ENCODE measurements around the gene MAVS.

The MAVS gene

DNA sequence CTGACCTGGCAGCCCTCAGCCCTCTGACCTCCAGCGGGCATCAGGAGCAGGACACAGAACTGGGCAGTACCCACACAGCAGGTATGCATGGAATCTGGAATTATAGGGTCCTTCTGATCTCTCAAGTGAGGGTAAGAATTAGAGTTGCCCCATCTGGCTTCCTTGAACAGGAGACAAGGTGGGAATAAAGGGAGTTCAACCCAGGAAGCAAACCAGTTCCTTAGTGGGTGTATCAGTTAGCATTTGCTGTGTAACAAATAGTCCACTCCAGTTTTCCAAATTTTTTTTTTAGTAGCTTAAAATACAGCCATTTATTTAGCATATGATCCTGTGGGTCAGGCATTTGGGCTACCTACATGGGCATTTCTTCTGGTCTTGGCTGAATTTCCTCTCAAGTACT lies 15.7 kb downstream of the MAVS start:
- Mint-ChIP-seq H3K9me3 (no peaks in the 10 kb centered on the region), H3K27me3 (ENCODE audit: low read depth) (no peaks in the 10 kb centered on the region), H3K36me3 (ENCODE audit: low read depth) (peaks cover 65% of the 10 kb centered on the region), H3K4me3 (no peak overlapping the region), H3K4me1 (no peaks in the 10 kb centered on the region), H3K27ac (no peak overlapping the region)
- TF ChIP-seq, protein P1, sequence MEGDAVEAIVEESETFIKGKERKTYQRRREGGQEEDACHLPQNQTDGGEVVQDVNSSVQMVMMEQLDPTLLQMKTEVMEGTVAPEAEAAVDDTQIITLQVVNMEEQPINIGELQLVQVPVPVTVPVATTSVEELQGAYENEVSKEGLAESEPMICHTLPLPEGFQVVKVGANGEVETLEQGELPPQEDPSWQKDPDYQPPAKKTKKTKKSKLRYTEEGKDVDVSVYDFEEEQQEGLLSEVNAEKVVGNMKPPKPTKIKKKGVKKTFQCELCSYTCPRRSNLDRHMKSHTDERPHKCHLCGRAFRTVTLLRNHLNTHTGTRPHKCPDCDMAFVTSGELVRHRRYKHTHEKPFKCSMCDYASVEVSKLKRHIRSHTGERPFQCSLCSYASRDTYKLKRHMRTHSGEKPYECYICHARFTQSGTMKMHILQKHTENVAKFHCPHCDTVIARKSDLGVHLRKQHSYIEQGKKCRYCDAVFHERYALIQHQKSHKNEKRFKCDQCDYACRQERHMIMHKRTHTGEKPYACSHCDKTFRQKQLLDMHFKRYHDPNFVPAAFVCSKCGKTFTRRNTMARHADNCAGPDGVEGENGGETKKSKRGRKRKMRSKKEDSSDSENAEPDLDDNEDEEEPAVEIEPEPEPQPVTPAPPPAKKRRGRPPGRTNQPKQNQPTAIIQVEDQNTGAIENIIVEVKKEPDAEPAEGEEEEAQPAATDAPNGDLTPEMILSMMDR (IDR thresholded peaks at IDR 0.05; ENCODE audit: unreplicated experiment in 3 of 3) = no peak

DNA sequence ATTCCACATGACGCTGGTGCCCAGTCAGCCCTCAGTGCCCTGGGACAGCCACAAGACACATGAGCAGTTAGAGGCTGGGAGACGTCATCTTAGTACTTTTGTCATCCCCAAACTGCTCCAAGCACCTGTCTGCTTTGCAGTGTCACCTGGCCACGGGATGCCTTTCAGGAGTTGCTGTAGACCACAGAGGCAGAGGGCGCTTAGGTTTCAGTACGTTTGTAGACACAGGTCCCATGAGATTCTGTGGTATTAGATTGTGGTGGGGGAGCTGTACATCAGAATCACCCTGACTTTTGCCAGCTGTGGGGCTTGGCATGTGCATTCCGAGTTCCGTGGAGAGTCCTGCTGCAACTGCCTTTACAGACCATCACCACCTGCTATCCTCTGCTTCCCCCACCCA lies 16.7 kb downstream of the MAVS start:
- Mint-ChIP-seq H3K4me3 (no peak overlapping the region), H3K27ac (no peak overlapping the region), H3K36me3 (ENCODE audit: low read depth) (peaks cover 64% of the 10 kb centered on the region), H3K9me3 (no peaks in the 10 kb centered on the region), H3K4me1 (no peaks in the 10 kb centered on the region), H3K27me3 (ENCODE audit: low read depth) (no peaks in the 10 kb centered on the region)
- TF ChIP-seq, protein P1 (IDR thresholded peaks at IDR 0.05; ENCODE audit: unreplicated experiment in 3 of 3) = no peak

DNA sequence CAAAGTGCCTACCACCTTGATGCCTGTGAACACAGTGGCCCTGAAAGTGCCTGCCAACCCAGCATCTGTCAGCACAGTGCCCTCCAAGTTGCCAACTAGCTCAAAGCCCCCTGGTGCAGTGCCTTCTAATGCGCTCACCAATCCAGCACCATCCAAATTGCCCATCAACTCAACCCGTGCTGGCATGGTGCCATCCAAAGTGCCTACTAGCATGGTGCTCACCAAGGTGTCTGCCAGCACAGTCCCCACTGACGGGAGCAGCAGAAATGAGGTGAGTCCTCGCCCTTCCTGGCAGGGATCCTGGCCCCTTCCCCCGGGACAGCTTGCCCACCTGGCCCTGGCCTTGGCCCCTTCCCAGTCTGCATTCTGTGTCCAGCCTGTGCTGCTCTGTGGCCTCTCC lies 17.9 kb downstream of the MAVS start:
- Mint-ChIP-seq H3K27me3 (ENCODE audit: low read depth) (no peaks in the 10 kb centered on the region), H3K9me3 (no peaks in the 10 kb centered on the region)

DNA sequence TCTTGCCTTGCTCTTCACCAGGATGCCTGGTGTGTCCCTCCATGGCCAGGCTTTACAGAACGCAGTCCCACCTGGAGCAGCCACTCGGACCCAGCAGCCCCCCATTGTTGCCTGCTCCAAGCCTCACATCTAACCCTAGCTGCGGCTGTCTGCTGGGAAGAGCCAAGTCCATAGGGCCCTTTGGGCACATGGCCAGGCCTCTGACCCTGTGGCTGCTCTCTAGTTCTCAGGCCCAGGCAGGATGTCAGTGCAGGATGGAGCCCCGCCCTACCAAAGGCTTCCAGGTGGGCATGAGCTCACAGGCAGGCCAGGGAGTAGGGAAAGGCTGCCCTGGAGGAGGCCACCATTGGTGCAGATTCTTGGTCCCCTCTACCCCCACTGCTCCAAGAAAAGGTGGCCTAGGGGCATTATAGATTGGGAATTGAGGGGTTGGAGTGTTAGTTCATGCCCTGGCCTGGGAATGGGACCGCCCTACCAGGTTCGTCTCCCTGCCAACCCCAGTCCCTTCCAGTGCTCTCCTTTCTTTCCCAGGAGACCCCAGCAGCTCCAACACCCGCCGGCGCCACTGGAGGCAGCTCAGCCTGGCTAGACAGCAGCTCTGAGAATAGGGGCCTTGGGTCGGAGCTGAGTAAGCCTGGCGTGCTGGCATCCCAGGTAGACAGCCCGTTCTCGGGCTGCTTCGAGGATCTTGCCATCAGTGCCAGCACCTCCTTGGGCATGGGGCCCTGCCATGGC lies 18.7 kb downstream of the MAVS start:
- H3K27ac Mint-ChIP-seq = no peak overlapping the region
- no peaks in the 10 kb centered on the region for H3K27me3 Mint-ChIP-seq (ENCODE audit: low read depth)
- H3K4me1 Mint-ChIP-seq = no peaks in the 10 kb centered on the region
- peaks cover 58% of the 10 kb centered on the region for H3K36me3 Mint-ChIP-seq (ENCODE audit: low read depth)
- no peaks in the 10 kb centered on the region for H3K9me3 Mint-ChIP-seq
- TF ChIP-seq, protein P1 (IDR thresholded peaks at IDR 0.05; ENCODE audit: unreplicated experiment in 3 of 3) = no peak
- no peak overlapping the region for H3K4me3 Mint-ChIP-seq

More for the DNA sequence above, 17.9 kb downstream of the MAVS start:
- H3K36me3 Mint-ChIP-seq (ENCODE audit: low read depth) = peaks cover 56% of the 10 kb centered on the region
- no peaks in the 10 kb centered on the region for H3K4me1 Mint-ChIP-seq
- no peak overlapping the region for H3K27ac Mint-ChIP-seq
- no peak overlapping the region for H3K4me3 Mint-ChIP-seq
- TF ChIP-seq, protein P1 (IDR thresholded peaks at IDR 0.05; ENCODE audit: unreplicated experiment in 3 of 3) = no peak

DNA sequence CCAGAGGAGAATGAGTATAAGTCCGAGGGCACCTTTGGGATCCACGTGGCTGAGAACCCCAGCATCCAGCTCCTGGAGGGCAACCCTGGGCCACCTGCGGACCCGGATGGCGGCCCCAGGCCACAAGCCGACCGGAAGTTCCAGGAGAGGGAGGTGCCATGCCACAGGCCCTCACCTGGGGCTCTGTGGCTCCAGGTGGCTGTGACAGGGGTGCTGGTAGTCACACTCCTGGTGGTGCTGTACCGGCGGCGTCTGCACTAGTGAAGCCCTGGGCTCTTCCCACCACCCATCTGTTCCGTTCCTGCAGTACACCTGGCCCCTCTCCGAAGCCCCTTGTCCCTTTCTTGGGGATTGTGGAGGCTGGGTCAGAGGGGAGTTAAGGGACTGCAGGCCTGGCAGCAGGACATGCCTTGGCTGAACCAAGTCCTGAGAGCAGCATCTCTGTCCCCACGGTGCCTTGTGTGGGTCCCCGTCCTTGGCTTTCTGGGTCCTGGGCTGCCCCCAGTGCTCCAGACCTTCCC lies 19.3 kb downstream of the MAVS start:
- Mint-ChIP-seq H3K4me3 (no peak overlapping the region), H3K27me3 (ENCODE audit: low read depth) (no peaks in the 10 kb centered on the region), H3K4me1 (no peaks in the 10 kb centered on the region), H3K36me3 (ENCODE audit: low read depth) (peaks cover 64% of the 10 kb centered on the region), H3K27ac (no peak overlapping the region), H3K9me3 (no peaks in the 10 kb centered on the region)
- TF ChIP-seq, protein P1 (IDR thresholded peaks at IDR 0.05; ENCODE audit: unreplicated experiment in 3 of 3) = no peak

DNA sequence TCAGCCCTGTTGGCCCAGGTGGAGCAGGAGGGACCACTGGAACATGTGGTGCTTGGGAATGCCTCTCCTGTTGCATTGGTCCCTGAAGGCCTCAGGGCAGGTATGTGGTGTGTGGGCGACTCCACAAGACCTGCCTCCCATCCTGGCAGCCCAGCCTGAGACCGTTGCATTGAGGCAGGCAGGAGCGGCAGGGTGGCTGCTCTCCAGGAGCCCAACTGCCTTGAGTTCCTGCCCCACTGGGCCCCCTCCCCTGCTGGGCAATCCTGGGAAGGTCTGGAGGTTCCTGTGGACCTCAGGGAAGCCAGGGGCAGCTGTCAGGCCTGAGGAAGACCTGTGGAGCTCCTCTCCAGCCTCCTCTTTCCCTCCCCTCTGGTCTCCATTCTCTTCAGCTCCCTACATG lies 19.8 kb downstream of the MAVS start:
- TF ChIP-seq, protein P1 (IDR thresholded peaks at IDR 0.05; ENCODE audit: unreplicated experiment in 3 of 3) = no peak
- H3K4me1 Mint-ChIP-seq = no peaks in the 10 kb centered on the region
- no peak overlapping the region for H3K4me3 Mint-ChIP-seq
- H3K36me3 Mint-ChIP-seq (ENCODE audit: low read depth) = peaks cover 64% of the 10 kb centered on the region
- no peaks in the 10 kb centered on the region for H3K9me3 Mint-ChIP-seq
- no peak overlapping the region for H3K27ac Mint-ChIP-seq
- H3K27me3 Mint-ChIP-seq (ENCODE audit: low read depth) = no peaks in the 10 kb centered on the region

Measured in nephron (organoid).